HCEC 1CT (cell line): ENCODE results near the gene HMGCS1.
"Not testable (repeated sequence)": the region's sequence is repeated elsewhere in the genome, so short reads cannot be mapped to it uniquely, and the experiment has no call there.

ENCODE experiments used
- DNase-seq: peaks from one replicate; pipeline ENCODE4 v3.0.0-alpha.2; 2017

HMGCS1 gene

GRCh38 chr5:43312076-43312661 lies 1.0 kb downstream of the HMGCS1 start:
- DNase-seq, result no peak

DNA sequence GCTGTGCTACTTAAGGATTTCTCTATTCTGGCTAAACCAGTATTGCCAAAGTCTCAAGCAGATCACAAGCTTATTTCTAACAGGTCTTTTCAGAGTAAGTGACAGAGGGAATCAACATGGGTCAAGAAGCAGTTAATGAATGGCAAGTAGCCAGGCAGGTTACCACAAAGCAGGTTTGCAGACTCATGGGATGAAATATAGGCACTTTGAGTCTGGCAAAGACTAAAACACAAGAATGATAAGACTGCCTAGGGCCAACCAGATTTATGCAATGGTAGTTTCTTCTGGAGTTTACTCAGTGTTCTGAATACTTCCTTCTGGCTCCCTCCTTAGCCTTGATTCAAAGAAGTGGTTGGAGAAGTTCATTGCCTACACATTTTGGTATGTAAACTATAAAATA lies 3.6 kb downstream of the HMGCS1 start:
- DNase-seq, result no peak

DNA sequence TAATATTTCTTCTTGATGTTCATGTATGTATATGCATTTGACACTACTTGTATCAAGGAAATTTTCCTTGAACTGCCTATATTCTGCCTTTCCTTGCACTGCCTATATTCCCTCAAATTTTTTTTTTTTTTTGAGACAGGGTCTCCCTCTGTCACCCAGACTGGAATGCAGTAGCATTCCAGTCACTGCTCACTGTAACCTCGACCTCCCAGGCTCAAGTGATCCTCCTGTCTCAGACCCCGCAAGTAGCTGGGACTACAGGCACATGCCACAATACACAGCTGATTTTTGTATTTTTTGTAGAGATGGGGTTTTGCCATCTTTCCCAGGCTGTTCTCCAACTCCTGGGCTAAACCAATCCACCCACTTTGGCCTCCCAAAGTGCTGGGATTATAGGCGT lies 4.1 kb downstream of the HMGCS1 start:
- DNase-seq, result no peak

DNA sequence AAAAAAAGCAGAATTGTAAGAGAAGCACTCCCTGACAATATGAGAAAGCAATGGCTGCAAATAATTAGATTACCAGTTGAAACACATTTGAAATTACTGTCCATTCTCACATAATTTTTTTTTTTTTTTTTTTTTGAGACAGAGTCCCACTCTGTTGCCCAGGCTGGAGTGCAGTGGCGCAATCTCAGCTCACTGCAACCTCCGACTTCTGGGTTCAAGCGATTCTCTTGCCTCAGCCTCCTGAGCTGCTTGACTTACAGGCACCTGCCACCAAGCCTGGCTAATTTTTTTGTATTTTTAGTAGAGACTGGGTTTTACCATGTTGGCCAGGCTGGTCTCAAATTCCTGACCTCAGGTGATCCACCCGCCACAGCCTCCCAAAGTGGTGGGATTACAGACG lies 6.3 kb downstream of the HMGCS1 start:
- not testable (repeated sequence) for DNase-seq

DNA sequence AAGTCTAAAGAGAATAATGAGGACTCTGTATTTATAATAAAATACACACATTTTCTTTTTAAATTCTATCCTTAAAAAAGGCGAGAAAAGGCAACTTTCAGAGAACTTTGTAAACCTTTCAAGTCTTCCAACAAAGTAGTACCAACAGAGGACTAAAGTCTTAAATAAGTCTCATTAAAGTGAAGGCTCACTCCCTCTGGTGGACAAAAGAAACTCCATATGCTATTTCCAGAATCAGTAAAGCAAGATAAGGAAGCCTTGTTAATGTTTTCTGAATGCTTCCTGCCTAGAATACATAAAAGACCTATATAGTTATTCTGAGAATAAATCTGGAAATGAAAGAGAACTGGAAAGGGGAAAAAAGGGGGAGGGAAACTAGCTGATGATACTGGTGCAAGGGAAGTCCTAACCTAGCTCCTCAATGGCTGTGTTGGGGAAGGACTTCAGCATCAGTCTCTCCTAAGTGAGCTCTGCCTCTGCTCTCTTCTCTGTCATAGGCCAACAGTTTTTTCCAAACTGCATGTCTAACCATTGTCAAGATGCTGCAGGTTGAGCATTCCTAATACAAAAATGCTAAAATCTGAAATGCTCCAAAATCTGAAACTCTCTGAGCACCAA lies 7.2 kb downstream of the HMGCS1 start:
- DNase-seq, result peak; percentile 56

GRCh38 chr5:43304525-43304924 lies 8.7 kb downstream of the HMGCS1 start:
- no peak for DNase-seq

GRCh38 chr5:43303242-43303641 lies 10.0 kb downstream of the HMGCS1 start:
- no peak for DNase-seq

DNA sequence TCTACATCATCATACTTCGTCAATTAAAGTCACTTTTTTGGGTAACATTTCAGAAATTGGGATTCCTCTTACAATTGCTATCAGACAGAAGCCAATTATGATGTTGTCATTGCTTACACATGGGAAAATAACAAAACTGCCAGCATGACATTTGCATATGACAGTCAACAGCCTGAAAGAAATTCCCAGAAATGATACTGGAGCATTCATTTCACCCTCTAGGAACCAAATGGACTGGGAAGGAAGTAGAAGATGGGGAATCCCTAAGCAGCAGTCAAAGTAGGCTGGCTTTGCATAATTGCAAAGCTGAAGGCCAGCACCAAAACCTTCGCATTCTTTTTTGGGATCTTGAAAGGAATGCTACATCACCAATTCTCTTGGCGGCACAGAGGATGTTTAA lies 10.7 kb downstream of the HMGCS1 start:
- no peak for DNase-seq

GRCh38 chr5:43301653-43302091 lies 11.5 kb downstream of the HMGCS1 start:
- no peak for DNase-seq

- no peak for DNase-seq
Observed at GRCh38 chr5:43300112-43300511, 13.1 kb downstream of the HMGCS1 start.

GRCh38 chr5:43298443-43298842 lies 14.8 kb downstream of the HMGCS1 start:
- no peak for DNase-seq

- no peak for DNase-seq
Observed at GRCh38 chr5:43296835-43297234, 16.4 kb downstream of the HMGCS1 start.

- DNase-seq, result no peak
Observed at GRCh38 chr5:43295202-43295601, 18.0 kb downstream of the HMGCS1 start.

- peak; percentile 47 for DNase-seq
Observed at GRCh38 chr5:43294226-43294625, 19.0 kb downstream of the HMGCS1 start.

GRCh38 chr5:43290726-43291125 lies 22.5 kb downstream of the HMGCS1 start:
- no peak for DNase-seq

GRCh38 chr5:43288269-43288831 lies 24.9 kb downstream of the HMGCS1 start:
- DNase-seq, result no peak

GRCh38 chr5:43287493-43287892 lies 25.7 kb downstream of the HMGCS1 start:
- DNase-seq, result no peak

GRCh38 chr5:43286623-43287022 lies 26.6 kb downstream of the HMGCS1 start:
- no peak for DNase-seq

DNA sequence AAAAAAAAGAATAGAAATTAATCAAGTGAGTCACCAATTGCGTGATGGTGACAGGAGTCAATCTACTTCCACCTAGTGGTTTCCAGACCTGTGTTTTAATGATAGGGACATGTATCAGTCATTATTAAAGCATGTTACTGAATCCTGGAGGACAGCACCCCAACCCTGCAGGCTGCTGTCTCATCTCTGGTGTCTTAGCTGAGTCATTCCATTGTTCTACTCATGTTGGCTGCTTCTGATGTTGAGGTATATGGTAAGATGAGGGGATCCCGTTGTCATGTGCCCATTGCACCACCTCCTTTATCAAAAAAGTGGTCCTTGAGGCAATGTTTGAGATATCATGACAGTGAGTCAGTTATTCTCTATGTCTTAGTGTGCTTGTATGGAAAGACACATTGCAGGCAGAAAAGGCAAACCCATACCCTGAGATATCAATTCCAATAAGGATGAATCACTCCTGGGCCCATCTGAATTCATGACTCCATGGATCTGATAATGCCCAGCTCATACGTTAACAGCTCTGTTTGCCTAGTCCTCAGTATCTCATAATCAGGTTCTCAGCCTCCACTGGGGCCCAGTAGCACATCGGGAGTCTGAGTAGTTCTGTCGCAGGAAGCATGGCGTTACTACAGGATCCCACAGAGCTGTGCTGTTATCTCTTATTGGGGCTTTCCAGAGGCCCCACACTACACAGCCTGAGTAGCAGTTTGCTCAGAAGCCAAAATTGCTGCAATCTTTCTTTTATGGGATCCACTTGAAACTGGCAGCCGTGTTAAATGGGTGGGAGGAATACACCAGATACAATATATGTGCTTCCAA lies 31.2 kb downstream of the HMGCS1 start:
- no peak for DNase-seq

GRCh38 chr5:43279548-43280274 lies 33.5 kb downstream of the HMGCS1 start:
- DNase-seq, result no peak

GRCh38 chr5:43275391-43275790 lies 37.8 kb downstream of the HMGCS1 start:
- DNase-seq, result no peak

DNA sequence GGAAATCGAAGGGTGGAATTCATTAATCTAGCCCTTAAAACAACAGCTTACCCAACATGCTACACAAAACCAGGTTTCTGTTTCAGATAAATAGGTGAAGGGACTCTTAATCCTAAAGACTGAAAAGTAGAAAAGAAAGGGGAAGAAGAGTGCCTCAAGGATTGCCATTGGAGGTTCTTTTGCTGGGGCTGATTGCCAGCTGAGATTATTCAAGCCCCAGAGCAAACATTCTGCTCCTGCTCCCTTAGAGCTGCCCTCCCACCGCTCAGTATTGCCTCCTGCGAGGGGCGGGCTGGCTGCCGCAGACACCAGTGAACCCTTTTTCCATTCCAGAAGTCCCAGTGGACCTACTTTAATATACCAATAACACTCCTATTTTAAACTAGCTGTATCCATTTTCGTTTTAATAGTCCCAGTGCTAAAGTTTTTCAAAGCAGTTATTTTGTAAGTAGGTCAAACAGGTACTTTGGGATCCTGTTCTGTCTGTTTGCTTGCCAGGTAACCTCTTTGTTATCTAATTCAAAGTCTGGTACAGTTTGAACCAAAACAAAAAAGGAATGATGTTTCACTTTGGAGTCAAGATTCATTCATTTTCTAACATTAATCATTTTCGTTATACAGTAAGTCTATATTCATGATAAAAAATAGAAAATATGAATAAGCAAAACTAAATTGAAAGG lies 38.6 kb downstream of the HMGCS1 start:
- DNase-seq, result no peak

DNA sequence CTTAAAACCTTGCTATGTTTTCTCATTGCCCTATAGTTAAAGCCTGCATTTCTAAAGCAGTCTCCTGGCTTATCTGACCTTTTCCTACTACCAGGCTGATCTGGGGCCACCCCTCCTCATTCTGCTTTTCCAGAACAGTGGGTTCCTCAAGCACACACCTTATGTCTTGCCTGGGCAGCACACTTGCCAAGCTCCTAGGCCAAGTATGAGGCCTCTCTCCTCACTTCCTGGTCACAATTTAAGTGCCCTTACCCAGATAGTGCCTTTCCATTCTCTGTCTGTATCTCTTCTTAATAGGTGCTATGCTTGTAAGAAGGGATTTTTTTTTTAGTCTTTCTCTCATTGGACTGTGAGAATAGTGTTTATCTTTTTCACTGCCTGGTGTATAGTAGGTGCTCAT lies 39.7 kb downstream of the HMGCS1 start:
- DNase-seq, result no peak
